ENCODE results near the gene EPHX1. TPM values are rescaled to one million over a fixed set of nuclear protein-coding genes. Genes with fewer than 3 reads are reported as not detected.

EPHX1 gene
- polyA plus RNA-seq, 2 of the 4 experiments (the other 2 are of a cell fraction): 150 to 252 TPM

GRCh38 chr1:225820522-225821120 is 10.7 kb downstream of the EPHX1 start:
- POLR2A ChIA-PET: interaction anchor here (0.7 kb wide), 1 partner anchor 301 kb away, joined by 3 read pairs; no protein-coding TSS in a partner anchor
- no peak for ATAC-seq

GRCh38 chr1:225822655-225823403 is 12.9 kb downstream of the EPHX1 start:
- ChIA-PET CTCF (interaction anchor here (0.8 to 1.9 kb wide), 6 partner anchors 11 to 348 kb away, joined by 3 to 9 read pairs (median 5); partner anchors contain the start of gene SRP9), POLR2A (interaction anchor here (0.7 kb wide), 1 partner anchor 13 kb away, joined by 3 read pairs; the partner anchor contains the start of gene EPHX1)
- WGBS (ENCODE audit: missing lambda C conversion rate): 90% methylated on average over 12 of the region's 12 CpGs
- no peak overlapping the region for H3K4me2 ChIP-seq
- no peaks in the 10 kb centered on the region for H3K9me3 ChIP-seq
- no peak for TF ChIP-seq HES2 (IDR thresholded peaks at IDR 0.05)
- no peak for TF ChIP-seq RCOR1 (IDR thresholded peaks at IDR 0.05; ENCODE audit: low read depth, low read length)
- TF ChIP-seq HOXB5 (CRISPR knock-in tag; IDR thresholded peaks at IDR 0.05): no peak
- no peak for TF ChIP-seq ZFP36 (IDR thresholded peaks at IDR 0.05; ENCODE audit: borderline replicate concordance, partially characterized antibody)
- peaks cover 48% of the 10 kb centered on the region for H3K4me1 ChIP-seq
- ATAC-seq (no peak), DNase-seq (ENCODE audit: low read depth in 1 of 2, low spot score in 1 of 2) (no peak), FAIRE-seq (no peak)
- H3K27ac ChIP-seq: peak overlapping the region in 1 of 2 experiments; percentile 34; a peak in 1 of 6 replicates
- H3K4me3 ChIP-seq: no peak overlapping the region

More at GRCh38 chr1:225820522-225821120, 10.7 kb downstream of the EPHX1 start:
- no peak for TF ChIP-seq HMGXB4 (CRISPR knock-in tag; IDR thresholded peaks at IDR 0.05; ENCODE audit: borderline replicate concordance)
- TF ChIP-seq JUNB (IDR thresholded peaks at IDR 0.05): no peak
- peaks cover 59% of the 10 kb centered on the region for H3K4me1 ChIP-seq
- H3K9me3 ChIP-seq: no peaks in the 10 kb centered on the region
- FAIRE-seq: no peak
- CTCF ChIA-PET: interaction anchor here (1.2 to 2.8 kb wide), 4 partner anchors 20 to 346 kb away, joined by 3 to 18 read pairs (median 6); partner anchors contain the start of gene SRP9
- DNase-seq (ENCODE audit: low read depth in 1 of 2, low spot score in 1 of 2): no peak
- no peak overlapping the region for H3K4me3 ChIP-seq
- 68% methylated on average over 5 of the region's 5 CpGs for WGBS (ENCODE audit: missing lambda C conversion rate)
- H3K27ac ChIP-seq: peak overlapping the region; percentile 43 to 66; a peak in 5 of 6 replicates
- H3K4me2 ChIP-seq: peak overlapping the region; percentile 43

GRCh38 chr1:225823811-225824261 is 13.9 kb downstream of the EPHX1 start:
- no peak; a peak in 1 of 6 replicates for ATAC-seq
- no peak for TF ChIP-seq HDAC2 (IDR thresholded peaks at IDR 0.05)
- TF ChIP-seq USF2 (IDR thresholded peaks at IDR 0.05): no peak
- TF ChIP-seq PBX3 (IDR thresholded peaks at IDR 0.05): no peak
- TF ChIP-seq ZFP36 (IDR thresholded peaks at IDR 0.05; ENCODE audit: borderline replicate concordance, partially characterized antibody): no peak
- TF ChIP-seq SMC3 (IDR thresholded peaks at IDR 0.05): no peak
- no peak for TF ChIP-seq EP300 (IDR thresholded peaks at IDR 0.05)
- TF ChIP-seq EHF (CRISPR knock-in tag; IDR thresholded peaks at IDR 0.05): no peak
- ChIA-PET CTCF (interaction anchor here (0.6 to 1.7 kb wide), 3 partner anchors 25 to 436 kb away, joined by 3 to 4 read pairs (median 3); partner anchors contain the start of gene SRP9), POLR2A (no interaction called here)
- Histone ChIP-seq H3K27ac (peak overlapping the region in 1 of 2 experiments; percentile 34; a peak in 1 of 6 replicates), H3K4me1 (peaks cover 40% of the 10 kb centered on the region), H3K9me3 (no peaks in the 10 kb centered on the region), H3K4me3 (no peak overlapping the region), H3K4me2 (no peak overlapping the region)
- WGBS (ENCODE audit: missing lambda C conversion rate): 91% methylated on average over 9 of the region's 12 CpGs
- no peak for FAIRE-seq
- DNase-seq (ENCODE audit: low read depth in 1 of 2, low spot score in 1 of 2): no peak

All from A549 (cell line).